ENCODE results near the gene TMEM187.

Gene TMEM187

DNA sequence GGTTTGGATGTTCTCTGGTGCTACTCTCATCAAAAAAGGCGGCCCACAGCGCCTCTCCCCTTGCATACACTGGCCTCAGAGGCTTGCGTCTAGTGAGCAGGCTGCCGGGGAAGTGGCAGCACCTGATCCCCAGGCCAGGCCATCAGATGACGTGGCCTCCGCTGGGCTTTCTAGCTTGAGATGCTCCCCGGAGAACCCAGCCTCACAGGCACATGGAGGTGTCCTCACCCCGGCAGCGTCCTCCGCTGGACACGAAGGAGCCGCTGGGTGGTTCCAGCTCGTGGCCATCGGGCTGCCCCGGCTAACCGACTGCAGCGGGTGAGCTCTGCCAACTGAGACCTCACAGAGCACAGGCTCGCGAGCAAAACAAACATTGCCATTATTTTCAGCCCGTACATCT is 34.4 kb downstream of the TMEM187 start:
- DNase-seq = no peak

DNA sequence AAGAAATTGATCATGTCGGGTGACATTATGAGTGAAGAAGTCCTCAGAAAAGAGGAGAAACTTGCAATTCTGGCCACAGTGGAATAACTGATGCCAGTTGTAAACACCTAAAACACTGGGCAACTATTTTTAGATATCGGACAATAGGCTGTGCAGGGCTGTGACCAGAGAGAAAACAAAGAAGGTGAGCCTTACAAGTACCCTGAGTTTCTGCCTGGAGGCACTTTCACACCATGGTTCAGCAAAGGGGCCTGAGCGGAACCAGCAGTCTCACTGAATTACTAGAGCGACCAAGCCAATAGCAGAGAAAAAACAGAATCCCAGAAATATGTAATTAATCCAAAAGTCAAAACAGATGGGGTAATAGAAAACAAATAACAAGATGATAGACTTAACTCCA is 36.0 kb downstream of the TMEM187 start:
- DNase-seq = no peak

DNA sequence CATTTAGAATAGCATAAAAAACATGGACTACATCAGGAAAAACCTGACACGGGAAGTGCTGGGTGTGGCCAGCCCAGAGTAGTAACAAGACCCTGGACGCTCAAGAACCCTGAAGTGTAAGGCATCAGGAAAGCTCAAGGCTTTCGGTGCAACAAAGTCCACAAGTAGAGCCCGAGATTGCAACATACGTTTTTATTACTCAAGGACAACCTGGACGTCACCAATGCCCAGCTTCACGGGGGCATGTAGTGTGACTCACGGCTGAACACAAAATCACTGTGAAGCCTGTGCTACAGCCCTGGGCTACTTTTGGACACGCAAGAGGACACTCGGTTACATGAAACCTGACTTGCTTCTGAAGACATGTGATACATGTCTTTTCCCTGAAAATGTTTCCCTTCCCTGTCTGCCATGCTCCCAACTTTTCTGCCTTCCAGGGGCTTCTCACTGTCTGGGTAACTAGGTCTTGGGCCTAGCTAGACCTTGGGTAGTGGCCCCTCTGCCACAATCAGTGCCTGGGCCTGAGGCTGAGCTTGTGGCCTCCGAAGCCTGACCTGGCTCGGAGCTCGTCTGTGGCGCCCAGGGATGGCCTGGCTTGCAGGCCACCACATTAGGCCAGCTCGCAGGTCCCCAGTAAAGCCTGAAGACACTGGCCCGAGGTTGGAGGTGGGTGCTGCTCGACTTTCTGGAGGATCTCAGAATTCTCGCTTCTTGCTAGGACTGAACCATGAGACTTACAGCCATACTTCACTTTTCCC is 38.0 kb downstream of the TMEM187 start:
- no peak for DNase-seq

DNA sequence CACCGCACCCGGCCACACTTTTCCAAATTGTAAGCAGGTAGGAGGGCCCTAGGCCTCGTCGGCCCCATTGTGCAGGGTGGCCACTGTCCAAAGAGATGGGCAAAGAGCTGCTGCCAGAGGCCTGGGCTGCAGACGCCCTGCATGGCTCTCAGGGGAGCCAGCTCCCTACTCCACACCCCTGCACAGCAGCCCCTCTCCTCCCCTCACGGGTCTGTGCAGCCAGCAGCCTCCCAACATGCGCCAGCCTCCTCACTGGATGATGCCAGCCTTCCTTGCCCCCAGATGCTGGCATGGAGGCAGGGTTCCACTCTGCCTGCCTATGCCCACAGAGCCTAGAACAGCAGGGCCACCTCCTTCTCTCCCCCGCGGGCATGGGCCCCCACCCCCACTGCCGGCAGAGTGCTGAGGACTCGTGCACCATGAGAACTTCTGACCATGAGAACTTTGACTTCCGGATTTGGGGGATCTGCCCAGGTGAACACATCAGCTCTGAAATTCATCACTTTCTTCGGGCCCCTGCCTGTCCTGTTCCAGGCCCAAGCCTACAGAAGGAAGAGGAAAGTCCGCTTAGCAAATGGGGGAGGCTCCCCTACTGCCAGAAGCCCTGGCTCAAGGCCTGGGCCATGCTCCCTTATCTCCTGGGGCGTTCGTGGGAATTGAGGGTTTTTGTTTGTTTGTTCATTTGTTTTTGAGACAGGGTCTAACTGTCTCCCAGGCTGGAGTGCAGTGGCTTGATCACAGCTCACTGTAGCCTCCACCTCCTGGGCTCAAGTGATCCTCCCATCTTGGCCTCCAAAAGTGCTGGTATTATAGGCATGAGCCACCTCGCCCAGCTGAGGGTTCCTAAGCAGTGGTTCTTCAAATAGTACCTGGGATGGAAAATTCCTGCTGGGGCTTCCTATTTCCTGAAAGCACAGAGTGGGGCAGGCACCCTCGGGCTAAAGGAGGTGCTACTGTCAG is 39.1 kb downstream of the TMEM187 start:
- no peak for DNase-seq

DNA sequence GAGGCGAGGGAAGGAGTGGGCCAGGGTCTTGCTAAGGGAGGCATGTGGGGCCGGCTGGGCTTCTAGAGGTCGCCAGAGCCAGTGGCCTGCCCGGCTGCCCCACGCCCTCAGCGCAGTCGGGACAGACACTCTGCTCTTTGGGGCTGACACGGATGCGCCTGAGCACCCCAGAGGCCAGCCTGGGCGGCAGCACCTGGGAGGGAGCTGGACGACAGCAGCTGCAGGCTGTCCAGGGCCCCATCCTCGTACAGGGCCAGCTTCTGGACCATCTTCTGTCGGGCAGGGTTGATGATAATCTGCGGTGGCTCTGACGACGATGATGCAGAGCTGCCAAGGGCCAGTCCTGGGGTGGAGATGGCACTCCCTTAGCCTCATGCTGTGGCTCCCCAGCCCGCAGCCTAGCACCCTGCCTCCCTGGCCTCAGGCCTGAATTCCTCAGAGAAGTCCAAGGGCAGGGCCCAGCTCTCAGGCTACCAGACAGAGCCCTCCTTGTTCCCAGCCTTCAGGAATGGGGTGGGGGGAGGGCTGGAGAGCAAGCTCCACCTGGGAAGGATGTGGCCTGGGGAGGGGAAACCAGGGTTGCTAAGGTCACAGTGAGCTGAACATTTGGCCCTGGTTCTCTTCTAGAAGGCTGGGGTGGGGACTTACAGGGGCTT is 39.9 kb downstream of the TMEM187 start:
- no peak for DNase-seq

DNA sequence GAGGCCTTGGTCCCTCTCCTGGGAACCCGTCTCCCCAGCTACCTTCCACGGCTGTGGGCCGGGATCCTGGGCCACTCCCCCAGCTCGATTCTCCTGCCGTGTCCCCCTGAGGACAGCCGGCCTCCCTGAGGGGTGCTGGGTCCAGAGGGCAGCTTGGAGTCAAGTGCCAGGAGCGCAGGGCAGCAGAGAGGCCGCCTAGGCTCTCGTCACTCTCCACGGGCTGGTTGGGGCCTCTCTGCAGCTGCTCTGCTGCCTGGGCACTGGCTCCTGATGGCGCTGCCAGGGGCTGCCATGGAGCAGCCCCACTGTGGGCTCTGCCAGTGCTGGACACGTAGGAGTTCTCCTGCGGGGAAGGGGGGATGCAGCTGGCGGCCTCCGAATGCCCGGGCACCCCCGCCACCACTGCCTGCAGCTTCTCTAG is 40.5 kb downstream of the TMEM187 start:
- DNase-seq = no peak

DNA sequence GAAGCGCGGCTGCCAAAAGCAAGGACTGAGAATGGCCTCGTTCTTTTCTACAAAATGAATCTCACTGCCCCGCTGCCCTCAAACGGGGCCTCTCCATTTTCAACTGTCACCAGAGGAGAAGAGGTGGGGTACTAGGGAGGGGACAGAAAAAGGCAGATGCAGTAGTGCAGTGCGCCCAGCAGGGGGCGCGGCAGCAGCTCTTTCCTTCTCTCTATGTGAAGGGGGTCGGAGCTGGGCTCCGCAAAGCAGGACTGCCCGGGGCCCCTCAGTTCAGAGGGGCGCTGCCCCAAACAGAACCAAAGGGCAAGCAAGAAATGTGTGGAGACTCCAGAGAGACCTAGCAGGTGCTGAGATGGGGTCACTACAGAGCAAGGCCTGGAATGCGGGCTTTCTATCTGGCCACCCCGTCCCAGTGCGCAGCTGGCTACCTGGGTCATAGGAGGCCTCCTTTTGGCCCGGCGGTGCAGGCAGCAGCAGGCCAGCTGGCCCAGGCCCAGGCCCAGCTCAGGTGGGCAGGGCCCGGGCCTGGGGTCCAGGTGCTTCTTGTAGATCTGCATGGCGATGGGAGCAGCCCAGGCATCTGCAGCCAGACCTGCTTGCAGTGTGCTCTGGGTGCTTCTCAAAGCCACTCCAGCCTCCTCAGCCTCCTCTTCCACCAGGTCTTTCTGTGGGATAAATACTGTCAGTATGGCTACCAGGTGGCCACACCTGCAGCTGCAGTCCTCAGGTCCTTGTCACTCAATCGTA is 41.2 kb downstream of the TMEM187 start:
- peak; percentile 45 for DNase-seq

DNA sequence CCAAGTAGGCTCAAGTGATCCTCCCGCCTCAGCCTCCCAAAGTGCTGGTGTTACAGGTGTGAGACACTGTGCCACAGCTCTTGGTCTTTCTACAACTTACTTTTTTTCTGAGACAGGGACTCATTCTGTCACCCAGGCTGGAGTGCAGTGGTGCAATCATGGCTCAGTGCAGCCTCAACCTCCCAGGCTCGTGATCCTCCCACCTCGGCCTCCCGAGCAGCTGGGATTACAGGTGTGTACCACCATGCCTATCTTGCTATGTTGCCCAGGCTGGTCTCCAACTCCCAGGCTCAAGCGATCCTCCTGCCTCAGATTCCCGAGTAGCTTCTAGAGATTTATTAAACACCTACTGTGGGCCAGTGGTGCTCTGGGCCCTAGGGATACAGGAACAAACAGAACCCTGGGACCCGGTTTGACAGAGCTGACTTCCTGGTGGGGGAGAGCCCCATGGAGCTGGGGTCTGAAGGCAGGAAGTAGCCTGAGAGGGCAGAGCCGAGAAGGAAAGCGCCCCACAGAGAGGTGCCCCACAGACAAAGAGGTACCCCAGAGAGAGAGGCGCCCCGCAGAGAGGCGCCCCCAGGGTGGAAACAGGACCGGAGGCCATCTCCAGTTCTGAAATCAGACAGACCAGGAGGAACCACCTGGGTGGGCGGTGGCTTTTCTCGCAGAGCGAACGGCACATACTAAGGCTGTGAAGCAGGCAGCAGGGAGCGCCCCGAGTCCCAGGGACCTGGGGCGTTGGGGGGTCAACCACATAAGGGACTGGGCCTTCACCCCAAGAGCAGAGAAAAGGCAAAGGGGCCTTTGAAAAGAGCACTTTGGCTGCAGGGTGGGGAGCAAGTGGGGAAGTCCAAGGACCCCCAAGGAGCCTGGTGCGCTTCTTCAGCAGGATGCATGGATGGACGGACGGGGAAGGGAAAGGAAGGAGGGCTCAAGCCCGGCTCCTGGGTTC is 42.2 kb downstream of the TMEM187 start:
- DNase-seq = no peak

DNA sequence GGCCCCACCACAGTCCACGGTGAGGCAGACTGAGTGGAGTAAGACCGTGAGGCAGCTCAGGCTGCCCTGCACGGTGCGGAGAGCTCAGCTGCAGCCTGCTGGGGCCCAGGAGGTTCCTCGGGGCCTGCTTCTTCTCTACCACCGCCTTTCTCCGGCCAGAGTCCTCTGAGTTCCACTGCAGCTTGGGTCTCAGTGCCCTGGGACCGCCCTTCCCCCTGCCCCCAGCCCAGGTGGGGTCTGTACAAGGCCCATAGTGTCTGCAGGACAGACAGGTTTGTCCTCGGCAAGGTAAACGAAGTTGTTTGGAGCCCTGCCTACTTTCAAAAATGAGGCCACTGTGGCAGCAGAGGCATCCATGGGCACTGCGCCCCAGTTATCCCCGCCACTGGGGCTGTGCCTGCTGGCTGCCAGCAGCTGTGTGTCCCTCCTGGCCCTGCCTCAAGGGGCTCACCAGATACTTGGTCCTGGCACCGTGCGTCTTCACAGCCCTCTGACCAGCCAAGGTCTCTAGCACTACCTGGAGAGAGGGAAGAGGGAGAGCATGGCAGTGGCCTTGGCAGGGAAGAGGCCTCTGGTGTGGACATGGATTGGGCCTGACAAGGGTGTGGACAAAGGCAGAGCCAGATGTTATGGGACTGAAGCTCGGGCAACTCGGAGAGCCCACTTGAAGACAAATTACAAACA is 43.2 kb downstream of the TMEM187 start:
- DNase-seq = no peak

DNA sequence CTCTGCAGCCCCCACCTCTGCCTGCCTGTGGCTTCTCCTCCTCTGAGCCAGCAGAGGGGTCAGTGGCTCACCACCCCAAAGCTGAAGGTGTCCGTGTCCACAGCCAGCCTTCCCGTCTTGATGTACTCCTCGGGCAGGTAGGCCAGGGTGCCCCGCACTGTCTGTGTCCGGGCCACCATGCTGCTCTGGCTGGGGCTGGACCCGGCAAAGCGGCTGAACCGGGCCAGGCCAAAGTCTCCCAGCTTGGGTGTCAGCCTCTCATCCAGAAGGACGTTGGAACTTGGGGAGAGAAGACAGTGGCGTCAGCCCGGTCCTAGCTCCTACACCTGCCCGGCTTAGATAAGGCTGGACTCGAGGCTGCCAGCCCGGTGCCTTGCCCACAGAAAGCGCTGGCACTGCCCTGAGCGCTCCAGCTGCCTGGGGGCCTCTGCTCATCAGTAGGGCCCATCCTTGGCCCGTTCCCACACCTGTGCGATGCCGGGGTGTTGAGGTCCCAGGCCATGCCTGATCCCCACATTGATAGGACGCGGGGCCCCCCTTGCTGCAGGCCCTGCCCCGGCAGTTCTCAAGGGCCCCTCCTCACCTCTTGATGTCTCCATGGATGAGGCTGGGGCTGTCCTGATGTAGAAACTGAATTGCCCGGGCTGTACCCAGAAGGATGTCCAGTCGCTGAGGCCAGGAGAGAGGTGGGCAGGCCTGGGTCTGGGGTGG is 44.0 kb downstream of the TMEM187 start:
- DNase-seq = no peak

DNA sequence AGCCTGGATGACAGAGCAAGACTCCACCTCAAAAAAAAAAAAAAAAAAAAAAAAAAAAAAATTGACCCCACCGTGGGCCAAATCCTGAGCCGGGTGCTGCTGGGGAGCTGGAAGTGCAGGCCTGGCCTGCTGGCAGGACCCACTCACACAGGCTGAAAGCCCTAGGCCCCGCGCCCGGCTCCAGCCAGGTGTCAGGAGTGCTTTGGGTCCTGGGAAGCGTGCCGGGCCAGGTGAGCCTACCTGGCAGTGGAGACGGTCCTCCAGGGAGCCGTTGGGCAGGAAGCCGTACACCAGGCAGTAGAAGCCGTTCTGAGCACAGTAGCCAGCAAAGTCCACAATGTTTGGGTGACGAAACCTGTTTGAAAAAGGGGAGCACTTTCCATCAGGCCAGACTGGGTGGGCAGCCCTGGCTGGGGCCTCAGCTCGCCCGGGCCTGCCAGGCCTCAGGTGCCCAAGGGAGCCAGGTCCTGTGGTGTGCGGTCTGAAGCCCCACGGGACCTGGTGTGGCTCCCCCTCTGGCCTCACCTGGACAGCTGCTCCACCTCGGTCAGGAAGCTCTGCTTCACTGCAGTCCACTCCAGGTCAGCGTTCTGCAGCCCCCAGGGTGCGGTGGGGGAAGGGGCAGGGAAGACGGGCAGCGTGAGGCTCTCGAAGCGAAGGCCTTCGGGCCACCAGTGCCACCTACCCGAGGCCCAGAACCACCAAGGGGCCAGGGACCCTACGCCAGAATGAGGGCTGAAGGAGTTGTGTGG is 45.4 kb downstream of the TMEM187 start:
- DNase-seq = no peak

DNA sequence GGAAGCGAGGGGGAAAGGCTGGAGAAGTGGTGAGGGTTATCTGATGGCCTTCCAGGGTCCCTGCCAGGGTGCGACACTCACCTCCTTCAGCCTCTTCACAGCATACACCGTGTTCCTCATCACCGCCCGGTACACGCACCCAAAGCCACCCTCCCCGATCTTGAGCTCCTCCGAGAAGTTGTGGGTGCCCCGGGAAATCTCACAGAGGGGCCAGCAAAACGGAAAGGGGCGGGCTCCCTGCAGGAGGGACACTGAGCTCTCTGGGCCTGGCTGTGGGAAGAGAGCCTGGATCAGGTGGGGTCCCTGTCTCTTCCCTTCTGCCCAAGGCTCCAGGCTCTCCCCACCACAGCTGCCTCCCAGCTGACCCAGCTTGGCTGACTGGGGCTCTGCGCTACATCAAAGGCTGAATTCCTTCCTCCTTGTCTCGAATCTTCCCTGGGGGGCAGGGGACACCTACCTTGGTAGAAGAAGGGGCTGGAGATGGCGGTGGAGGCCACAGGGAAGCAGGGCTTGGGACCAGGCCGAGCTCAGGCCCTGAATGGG is 46.0 kb downstream of the TMEM187 start:
- no peak for DNase-seq

DNA sequence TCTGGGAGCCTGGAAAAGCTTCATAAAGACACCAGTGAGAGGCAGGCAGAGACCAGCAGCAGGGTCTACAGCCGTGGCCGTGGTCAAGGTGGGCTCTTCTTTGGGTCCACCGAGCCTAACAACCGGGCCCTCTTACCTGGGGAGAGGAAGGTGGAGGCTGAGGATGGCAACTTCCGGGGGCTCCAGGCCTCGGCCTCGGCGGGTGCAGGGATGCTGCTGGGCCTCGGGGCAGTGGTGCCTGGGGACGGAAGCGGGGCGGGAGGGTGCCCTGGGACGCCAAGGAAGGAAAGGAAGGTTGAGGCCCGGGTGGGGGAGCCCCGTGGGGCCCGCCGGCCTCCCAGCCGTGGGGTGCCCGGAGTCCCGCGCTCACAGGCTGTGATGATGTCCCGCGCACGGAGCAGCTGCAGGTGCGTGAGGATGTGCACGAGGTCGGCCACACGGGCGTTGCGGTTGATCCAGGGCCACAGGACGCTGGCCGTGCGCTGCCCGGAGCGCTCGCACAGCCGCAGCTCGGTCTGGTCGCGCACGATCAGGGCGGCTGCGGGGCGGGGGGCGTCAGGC is 46.6 kb downstream of the TMEM187 start:
- DNase-seq = peak; percentile 19

DNA sequence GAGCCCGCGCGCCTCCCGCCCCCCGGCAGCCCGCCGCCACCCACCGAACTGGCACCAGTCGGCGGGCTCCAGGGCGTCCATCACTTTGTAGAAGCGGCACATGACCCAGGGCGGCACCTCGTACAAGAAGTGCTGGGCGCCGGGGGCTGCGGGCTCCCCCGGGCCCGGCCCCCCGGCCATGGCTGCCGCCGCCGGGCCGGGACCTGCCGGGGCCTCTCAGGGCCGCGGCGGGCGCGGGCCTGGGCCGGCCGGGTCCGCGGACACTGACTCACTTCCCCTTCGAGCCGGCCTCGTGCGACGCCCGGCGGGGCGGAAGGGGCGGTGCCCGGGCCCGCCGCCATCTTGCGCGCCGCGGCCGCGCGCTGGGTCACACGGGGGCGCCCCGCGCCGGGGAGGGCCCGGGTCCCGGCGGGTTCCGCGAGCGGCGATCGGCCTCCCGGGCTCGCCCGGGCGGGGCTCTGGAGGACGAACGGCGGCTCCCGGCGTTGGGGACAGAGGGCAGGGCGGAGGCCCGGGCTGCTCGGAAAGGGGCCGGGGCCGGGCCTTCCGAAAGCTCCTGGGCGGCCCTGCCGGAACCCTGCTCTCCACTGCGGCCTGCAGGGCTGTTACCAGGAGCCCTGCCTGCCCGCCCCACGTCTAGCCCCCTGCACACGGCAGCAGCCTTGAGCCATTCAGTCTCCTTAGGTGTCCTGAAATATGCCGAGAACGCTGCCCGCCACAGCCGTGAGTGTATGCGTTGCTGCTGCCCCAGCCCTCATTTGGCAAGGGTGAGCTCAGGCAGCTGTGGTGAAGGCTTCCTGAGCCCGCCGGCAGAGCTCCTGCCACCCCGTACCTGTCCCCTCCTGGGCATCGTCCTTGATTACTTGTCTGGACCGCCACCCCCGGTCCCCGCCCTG is 47.3 kb downstream of the TMEM187 start, which contains the start of gene IRAK1:
Gene IRAK1 (minus strand): TSS at position 270 of the 896 bp plus-strand sequence. CDS start 90 bp downstream, at position 180.
- DNase-seq = peak; percentile 35

DNA sequence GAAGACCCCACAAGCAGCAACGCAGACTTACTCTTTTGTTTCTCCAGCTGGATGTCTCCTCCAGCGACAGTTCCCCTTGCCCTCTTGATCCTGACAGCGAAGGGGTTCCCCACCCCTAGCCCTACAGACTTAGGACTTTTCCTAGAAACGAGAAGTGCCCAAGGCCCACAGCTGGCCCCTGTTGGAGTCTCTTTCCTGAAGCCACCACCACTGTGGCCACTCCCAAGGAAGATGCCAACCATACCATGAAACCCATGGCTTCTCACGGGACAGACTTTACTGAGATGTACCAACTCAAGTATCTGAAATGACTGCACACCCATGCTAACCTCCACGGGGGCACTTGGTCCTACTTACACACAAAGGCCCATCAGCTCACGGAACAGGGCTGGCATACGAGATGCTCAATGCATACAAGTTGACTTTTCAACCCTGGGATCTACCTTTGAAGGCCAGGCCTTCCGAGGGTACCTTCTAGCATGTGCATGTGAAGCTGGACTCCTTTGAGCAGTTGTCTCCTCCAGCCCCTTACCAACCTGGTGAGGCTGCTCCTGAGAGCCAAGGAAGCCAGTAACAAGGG is 48.1 kb downstream of the TMEM187 start:
- no peak for DNase-seq

DNA sequence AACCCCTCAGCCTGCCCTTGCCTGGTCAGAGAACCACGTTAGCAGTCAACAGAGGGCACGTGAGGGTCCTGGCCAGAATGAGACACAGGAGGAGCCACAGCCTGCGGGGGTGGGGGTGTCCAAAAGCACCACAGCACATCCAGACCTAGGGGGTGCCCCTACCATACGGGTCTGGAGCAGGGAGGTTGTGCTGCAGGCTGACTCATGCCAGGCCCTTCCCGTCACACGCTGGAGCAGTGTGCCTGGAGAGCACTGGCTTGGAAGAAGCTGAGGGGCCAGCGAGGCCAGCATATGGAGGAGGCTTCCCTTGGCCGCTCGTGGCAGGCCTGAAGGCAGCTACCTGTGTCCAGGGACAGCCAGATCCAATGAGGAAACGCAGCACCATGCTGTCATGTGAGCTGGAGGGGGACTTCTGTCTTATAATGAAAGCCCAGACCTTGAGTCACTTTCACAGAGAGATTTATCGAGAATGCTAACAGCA is 48.6 kb downstream of the TMEM187 start:
- DNase-seq = peak; percentile 22

DNA sequence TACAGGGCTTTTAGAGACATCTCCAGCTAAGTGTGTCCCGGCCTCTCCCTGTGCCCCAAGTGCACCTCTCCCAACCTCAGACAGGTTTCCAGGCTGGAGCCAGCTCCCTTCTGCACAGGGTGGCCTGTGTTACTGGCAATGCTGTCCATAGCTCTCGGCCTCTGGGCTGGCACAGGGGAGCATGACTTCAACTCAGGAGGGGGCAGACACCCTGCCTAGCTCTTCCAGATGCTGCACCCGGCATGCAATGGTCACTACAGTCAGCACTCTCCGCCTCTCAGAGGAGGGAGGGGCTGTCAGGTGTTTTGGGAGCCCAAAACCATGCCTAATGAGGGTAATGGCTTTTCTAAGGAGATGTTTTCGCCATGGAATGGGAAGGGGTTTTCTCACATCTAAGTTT is 49.6 kb downstream of the TMEM187 start:
- no peak for DNase-seq
